Measurements from ENCODE around the gene LY9.

DNA sequence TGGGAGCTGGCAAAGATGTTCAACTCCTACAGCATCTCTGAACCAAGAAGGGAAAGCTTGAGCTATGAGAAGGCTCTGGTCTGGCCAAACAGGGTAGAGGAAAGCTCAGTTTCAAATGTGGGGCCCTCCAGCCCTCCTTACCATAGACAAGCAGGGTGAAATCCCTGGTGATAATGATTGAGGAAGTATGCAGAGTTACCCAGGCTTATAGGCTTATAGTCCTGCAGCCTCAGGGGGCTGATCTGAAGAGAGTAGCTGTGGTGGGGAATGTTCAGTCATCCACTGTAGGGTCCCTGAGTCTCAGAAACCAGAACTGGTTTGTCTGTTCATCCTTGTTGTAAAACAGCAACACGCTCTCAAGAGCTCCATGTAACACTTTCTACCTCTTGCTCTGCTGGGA, 19.8 kb upstream of the LY9 start:
- TF ChIP-seq, protein P1, sequence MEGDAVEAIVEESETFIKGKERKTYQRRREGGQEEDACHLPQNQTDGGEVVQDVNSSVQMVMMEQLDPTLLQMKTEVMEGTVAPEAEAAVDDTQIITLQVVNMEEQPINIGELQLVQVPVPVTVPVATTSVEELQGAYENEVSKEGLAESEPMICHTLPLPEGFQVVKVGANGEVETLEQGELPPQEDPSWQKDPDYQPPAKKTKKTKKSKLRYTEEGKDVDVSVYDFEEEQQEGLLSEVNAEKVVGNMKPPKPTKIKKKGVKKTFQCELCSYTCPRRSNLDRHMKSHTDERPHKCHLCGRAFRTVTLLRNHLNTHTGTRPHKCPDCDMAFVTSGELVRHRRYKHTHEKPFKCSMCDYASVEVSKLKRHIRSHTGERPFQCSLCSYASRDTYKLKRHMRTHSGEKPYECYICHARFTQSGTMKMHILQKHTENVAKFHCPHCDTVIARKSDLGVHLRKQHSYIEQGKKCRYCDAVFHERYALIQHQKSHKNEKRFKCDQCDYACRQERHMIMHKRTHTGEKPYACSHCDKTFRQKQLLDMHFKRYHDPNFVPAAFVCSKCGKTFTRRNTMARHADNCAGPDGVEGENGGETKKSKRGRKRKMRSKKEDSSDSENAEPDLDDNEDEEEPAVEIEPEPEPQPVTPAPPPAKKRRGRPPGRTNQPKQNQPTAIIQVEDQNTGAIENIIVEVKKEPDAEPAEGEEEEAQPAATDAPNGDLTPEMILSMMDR (IDR thresholded peaks at IDR 0.05): no peak
- no peak for TF ChIP-seq POLR2A (IDR thresholded peaks at IDR 0.05)
